CD14-positive monocyte (primary cell): ENCODE measurements around the gene HERC2. TPM values are rescaled to one million over a fixed set of nuclear protein-coding genes. Genes with fewer than 3 reads are reported as not detected.
A peak's percentile ranks its signal among the peaks of the same experiment; 100 is the strongest.
"Not testable (repeated sequence)": the region's sequence is repeated elsewhere in the genome, so short reads cannot be mapped to it uniquely, and the experiment has no call there.

Experiments used
- DNase-seq, 3 donors: peaks; one replicate each; pipeline ENCODE4 v3.0.0-alpha.2; 2011 to 2022
- H2AFZ ChIP-seq: 2 replicates; pipeline ENCODE4 v1.6.0; 2012; ENCODE audit warnings: mild to moderate bottlenecking, low read depth, low read length, inconsistent platforms; ENCODE audit not compliant: insufficient read depth, poor library complexity, severe bottlenecking
- H3K27ac ChIP-seq, 2 donors: 1 replicate in 1 of 2; 2 replicates in 1 of 2; pipeline ENCODE4 v1.5.1; 2012 to 2013; ENCODE audit warnings: low read length in 2 of 2, control low read depth in 1 of 2, inconsistent platforms in 1 of 2, low read depth in 1 of 2, mild to moderate bottlenecking in 1 of 2
- H3K27me3 ChIP-seq, 2 donors: one replicate each; pipeline versions ENCODE4 v1.6.0 to v1.6.1; 2011 to 2013; ENCODE audit warnings: low read length in 2 of 2; ENCODE audit not compliant: control insufficient read depth in 2 of 2, insufficient read depth in 2 of 2
- H3K36me3 ChIP-seq, 2 donors: replicated peaks in 1 of 2; 1 replicate in 1 of 2; 2 replicates in 1 of 2; pipeline versions ENCODE4 v1.5.1 to v1.6.1; 2012 to 2013; ENCODE audit warnings: low read length in 2 of 2, control low read depth in 1 of 2, inconsistent platforms in 1 of 2, mild to moderate bottlenecking in 1 of 2; ENCODE audit not compliant: insufficient read depth in 2 of 2, control insufficient read depth in 1 of 2
- H3K4me1 ChIP-seq, 2 donors: 1 replicate in 1 of 2; 2 replicates in 1 of 2; pipeline versions ENCODE4 v1.5.1 to v1.6.1; 2012 to 2013; ENCODE audit warnings: low read length in 2 of 2, control low read depth in 1 of 2, inconsistent platforms in 1 of 2, mild to moderate bottlenecking in 1 of 2, moderate library complexity in 1 of 2; ENCODE audit not compliant: insufficient read depth in 2 of 2, control insufficient read depth in 1 of 2
- H3K4me2 ChIP-seq: replicated peaks from 2 replicates; pipeline ENCODE3; 2012; ENCODE audit warnings: low read length, moderate library complexity, mild to moderate bottlenecking; ENCODE audit not compliant: poor library complexity, severe bottlenecking; ENCODE audit errors: extremely low read depth
- H3K4me3 ChIP-seq, 3 experiments: fragments of 200-600 bp in 1 of 3; sonication (generic) in 1 of 3; replicated peaks in 1 of 3; 1 replicate in 2 of 3; 2 replicates in 1 of 3; pipeline ENCODE4 v1.5.1; 2011 to 2013; ENCODE audit warnings: low read length in 3 of 3, mild to moderate bottlenecking in 3 of 3, control low read depth in 2 of 3, low read depth in 2 of 3, inconsistent platforms in 1 of 3, moderate library complexity in 1 of 3
- H3K79me2 ChIP-seq: 2 replicates; pipeline ENCODE4 v1.6.0; 2012; ENCODE audit warnings: mild to moderate bottlenecking, control low read depth, inconsistent platforms, low read length, moderate library complexity; ENCODE audit not compliant: insufficient read depth
- H3K9ac ChIP-seq: 2 replicates; pipeline ENCODE4 v1.6.0; 2017; ENCODE audit warnings: low read length, mild to moderate bottlenecking; ENCODE audit not compliant: insufficient read depth, poor library complexity, severe bottlenecking
- H3K9me3 ChIP-seq, 2 donors: replicated peaks in 1 of 2; 1 replicate in 1 of 2; 2 replicates in 1 of 2; pipeline versions ENCODE4 v1.5.1 to v1.6.1; 2012 to 2013; ENCODE audit warnings: low read length in 2 of 2, control low read depth in 1 of 2; ENCODE audit not compliant: control insufficient read depth in 1 of 2, insufficient read depth in 1 of 2
- H4K20me1 ChIP-seq: 2 replicates; pipeline ENCODE4 v1.6.0; 2012; ENCODE audit warnings: mild to moderate bottlenecking, low read length, control low read depth, moderate library complexity; ENCODE audit not compliant: insufficient read depth
- H3K27ac Mint-ChIP-seq, 7 donors: one replicate each; pipeline ENCODE4 v1.8.0; 2020; ENCODE audit warnings: mild to moderate bottlenecking in 7 of 7, mixed read lengths in 7 of 7, moderate library complexity in 6 of 7, inconsistent platforms in 2 of 7
- H3K27me3 Mint-ChIP-seq, 3 donors: one replicate each; pipeline ENCODE4 v1.8.0; 2021 to 2022; ENCODE audit warnings: low read depth in 3 of 3, mild to moderate bottlenecking in 3 of 3, mixed read lengths in 3 of 3, moderate library complexity in 3 of 3, inconsistent platforms in 1 of 3
- H3K36me3 Mint-ChIP-seq, 2 donors: one replicate each; pipeline ENCODE4 v1.8.0; 2020; ENCODE audit warnings: mixed read lengths in 2 of 2, inconsistent platforms in 1 of 2, mild to moderate bottlenecking in 1 of 2
- H3K4me1 Mint-ChIP-seq: one replicate; pipeline ENCODE4 v1.8.0; 2020; ENCODE audit warnings: mild to moderate bottlenecking, mixed read lengths
- H3K4me3 Mint-ChIP-seq, 2 donors: one replicate each; pipeline ENCODE4 v1.8.0; 2020; ENCODE audit warnings: mild to moderate bottlenecking in 2 of 2, mixed read lengths in 2 of 2, moderate library complexity in 1 of 2
- H3K9me3 Mint-ChIP-seq, 7 donors: one replicate each; pipeline ENCODE4 v1.8.0; 2020 to 2022; ENCODE audit warnings: mixed read lengths in 7 of 7, mild to moderate bottlenecking in 6 of 7, moderate library complexity in 6 of 7, inconsistent platforms in 2 of 7
- CTCF ChIP-seq: fragments of 200-600 bp; IDR thresholded peaks from one replicate; pipeline ENCODE4 v1.8.0; 2022; ENCODE audit warnings: antibody characterized with exemption, mild to moderate bottlenecking
- WGBS: methylation state at CpG from one replicate; pipeline ENCODE4 v1.1.5; 2013; ENCODE audit warnings: missing lambda C conversion rate; ENCODE audit not compliant: insufficient coverage; 5-methylcytosine and 5-hydroxymethylcytosine counted together
- intact Hi-C, 2 donors: fragments of 100-400 bp; cut with micrococcal nuclease; formaldehyde crosslinking; loops; one replicate each; pipeline versions ENCODE4 v1.15.0 to v1.15.1; 2023
- polyA plus RNA-seq, 3 donors: library from polyadenylated mRNA; depleted of rRNA in 1 of 3; unstranded in 2 of 3; stranded (reverse) in 1 of 3; fragments of 300-500 nt in 2 of 3; fragments of >200 nt in 1 of 3; fragmentation: Illumina TruSeq in 2 of 3; gene quantifications; 1 replicate in 2 of 3; 2 replicates in 1 of 3; pipeline ENCODE4 v1.2.3, GENCODE V29; 2012 to 2021

Gene HERC2
- polyA plus RNA-seq, 3 donors, result 3.1 to 9.0 (median 4.7) TPM

- H3K27ac ChIP-seq, DNase-seq, H3K9ac ChIP-seq, H3K4me3 ChIP-seq, H3K4me3 Mint-ChIP-seq, H4K20me1 ChIP-seq, H3K27me3 ChIP-seq, H3K79me2 ChIP-seq, H3K27me3 Mint-ChIP-seq, H3K4me1 ChIP-seq, H2AFZ ChIP-seq, H3K9me3 ChIP-seq, H3K27ac Mint-ChIP-seq, H3K4me2 ChIP-seq, H3K9me3 Mint-ChIP-seq, H3K4me1 Mint-ChIP-seq, intact Hi-C loops: not testable (repeated sequence)
- WGBS, result 97% methylated on average over 24 of the region's 39 CpGs
- H3K36me3 Mint-ChIP-seq, result peaks cover 31 to 41% of the 10 kb centered on the region in 2 donors
- H3K36me3 ChIP-seq, result peaks cover 13 to 25% of the 10 kb centered on the region in 2 donors
These were observed 107.8 kb downstream of the HERC2 start for GRCh38 chr15:28214006-28214790.

- H3K27me3 ChIP-seq, H3K9ac ChIP-seq, H3K4me3 Mint-ChIP-seq, H3K79me2 ChIP-seq, H3K27me3 Mint-ChIP-seq, H3K27ac ChIP-seq, H3K4me2 ChIP-seq, H3K9me3 Mint-ChIP-seq, DNase-seq, H3K9me3 ChIP-seq, H4K20me1 ChIP-seq, H3K4me1 Mint-ChIP-seq, intact Hi-C loops, H3K4me1 ChIP-seq, H3K27ac Mint-ChIP-seq, H3K4me3 ChIP-seq, H2AFZ ChIP-seq: not testable (repeated sequence)
- H3K36me3 ChIP-seq, result peaks cover 7 to 17% of the 10 kb centered on the region in 2 donors
- peaks cover 29 to 33% of the 10 kb centered on the region in 2 donors for H3K36me3 Mint-ChIP-seq
- WGBS, result 97% methylated on average over 5 of the region's 8 CpGs
These were observed 108.6 kb downstream of the HERC2 start for GRCh38 chr15:28213393-28213792.

GRCh38 chr15:28208583-28208982 is 113.4 kb downstream of the HERC2 start:
- Histone ChIP-seq H3K4me2 (no peak overlapping the region), H3K9me3 (no peaks in the 10 kb centered on the region), H2AFZ (no peak overlapping the region), H3K9ac (no peak overlapping the region), H4K20me1 (no peaks in the 10 kb centered on the region), H3K4me1 (no peaks in the 10 kb centered on the region), H3K27me3 (no peaks in the 10 kb centered on the region), H3K79me2 (no peaks in the 10 kb centered on the region), H3K4me3 (no peak overlapping the region), H3K27ac (no peak overlapping the region), H3K36me3 (peaks cover 2 to 8% of the 10 kb centered on the region in 2 donors)
- 98% methylated on average over 5 of the region's 6 CpGs for WGBS
- H3K27ac Mint-ChIP-seq, result peak overlapping the region in 1 of 7 donors; percentile 11
- H3K36me3 Mint-ChIP-seq, result peaks cover 21 to 26% of the 10 kb centered on the region in 2 donors
- intact Hi-C loops, result no loop called here
- DNase-seq, result no peak
- no peaks in the 10 kb centered on the region for H3K9me3 Mint-ChIP-seq
- TF ChIP-seq CTCF, result no peak
- H3K4me3 Mint-ChIP-seq, result no peak overlapping the region
- H3K4me1 Mint-ChIP-seq, result peaks cover under 1% of the 10 kb centered on the region
- H3K27me3 Mint-ChIP-seq, result no peaks in the 10 kb centered on the region

GRCh38 chr15:28205640-28206039 is 116.3 kb downstream of the HERC2 start:
- peaks cover 0 to 14% of the 10 kb centered on the region in 2 donors for H3K36me3 ChIP-seq
- H4K20me1 ChIP-seq, H3K4me2 ChIP-seq, H3K9ac ChIP-seq, H3K79me2 ChIP-seq, H3K9me3 Mint-ChIP-seq, H3K4me3 Mint-ChIP-seq, H3K4me1 ChIP-seq, H3K4me1 Mint-ChIP-seq, intact Hi-C loops, DNase-seq, H3K27ac Mint-ChIP-seq, H3K27me3 ChIP-seq, H3K27me3 Mint-ChIP-seq, H3K4me3 ChIP-seq, H2AFZ ChIP-seq, H3K27ac ChIP-seq, H3K9me3 ChIP-seq: not testable (repeated sequence)
- peaks cover 25 to 33% of the 10 kb centered on the region in 2 donors for H3K36me3 Mint-ChIP-seq
- no CpG with 5 or more reads among the region's 10 CpGs for WGBS
